Effector memory CD8-positive, alpha-beta T cell (primary cell): ENCODE data around the gene CDH4.
"Not testable (repeated sequence)": the region's sequence is repeated elsewhere in the genome, so short reads cannot be mapped to it uniquely, and the experiment has no call there.

ENCODE experiments used
- ATAC-seq: fragments of 150-1000 bp; cut with Tn5 transposase; replicated peaks from 2 replicates; pipeline ENCODE4 v1.10.0; 2021; ENCODE audit warnings: mild to moderate bottlenecking, moderate library complexity
- DNase-seq, 3 experiments: peaks; one replicate each; pipeline ENCODE4 v3.0.0; 2021
- H3K27ac Mint-ChIP-seq, 2 donors: one replicate each; pipeline ENCODE4 v1.8.0; 2022; ENCODE audit warnings: mild to moderate bottlenecking in 2 of 2, mixed read lengths in 2 of 2, moderate library complexity in 2 of 2
- H3K27me3 Mint-ChIP-seq, 2 donors: one replicate each; pipeline ENCODE4 v1.8.0; 2022; ENCODE audit warnings: mixed read lengths in 2 of 2
- H3K36me3 Mint-ChIP-seq: one replicate; pipeline ENCODE4 v1.8.0; 2022; ENCODE audit warnings: mild to moderate bottlenecking, moderate library complexity, mixed read lengths; ENCODE audit not compliant: insufficient read depth
- H3K4me1 Mint-ChIP-seq, 2 donors: one replicate each; pipeline ENCODE4 v1.8.0; 2022; ENCODE audit warnings: low read depth in 2 of 2, mixed read lengths in 2 of 2
- H3K4me3 Mint-ChIP-seq, 2 donors: one replicate each; pipeline ENCODE4 v1.8.0; 2022; ENCODE audit warnings: mild to moderate bottlenecking in 2 of 2, mixed read lengths in 2 of 2, moderate library complexity in 2 of 2
- H3K9me3 Mint-ChIP-seq, 2 donors: one replicate each; pipeline ENCODE4 v1.8.0; 2022; ENCODE audit warnings: mixed read lengths in 2 of 2

The CDH4 gene

GRCh38 chr20:61945495-61945894 lies 693.4 kb downstream of the CDH4 start:
- H3K36me3 Mint-ChIP-seq, H3K4me3 Mint-ChIP-seq, H3K27me3 Mint-ChIP-seq, H3K27ac Mint-ChIP-seq, ATAC-seq, DNase-seq, H3K9me3 Mint-ChIP-seq, H3K4me1 Mint-ChIP-seq: not testable (repeated sequence)

- H3K27ac Mint-ChIP-seq, ATAC-seq, H3K36me3 Mint-ChIP-seq, H3K4me1 Mint-ChIP-seq, H3K4me3 Mint-ChIP-seq, H3K9me3 Mint-ChIP-seq, DNase-seq: not testable (repeated sequence)
- peaks cover 7 to 15% of the 10 kb centered on the region in 2 donors for H3K27me3 Mint-ChIP-seq
These were observed 696.0 kb downstream of the CDH4 start for GRCh38 chr20:61948056-61948455.

- DNase-seq (no peak), ATAC-seq (no peak)
- Mint-ChIP-seq H3K27ac (no peak overlapping the region), H3K4me3 (no peak overlapping the region), H3K4me1 (peaks cover 0 to 2% of the 10 kb centered on the region in 2 donors), H3K9me3 (no peaks in the 10 kb centered on the region), H3K27me3 (peaks cover 7 to 23% of the 10 kb centered on the region in 2 donors), H3K36me3 (no peaks in the 10 kb centered on the region)
These were observed 696.7 kb downstream of the CDH4 start for GRCh38 chr20:61948586-61949362.

GRCh38 chr20:61949363-61949713 lies 697.3 kb downstream of the CDH4 start:
- H3K27me3 Mint-ChIP-seq, result peaks cover 7 to 28% of the 10 kb centered on the region in 2 donors
- no peaks in the 10 kb centered on the region for H3K36me3 Mint-ChIP-seq
- no peak overlapping the region for H3K4me3 Mint-ChIP-seq
- DNase-seq, result no peak
- H3K27ac Mint-ChIP-seq, result no peak overlapping the region
- ATAC-seq, result no peak
- peaks cover 0 to 2% of the 10 kb centered on the region in 2 donors for H3K4me1 Mint-ChIP-seq
- no peaks in the 10 kb centered on the region for H3K9me3 Mint-ChIP-seq

GRCh38 chr20:61949714-61950640 lies 697.9 kb downstream of the CDH4 start:
- Mint-ChIP-seq H3K4me1 (peaks cover 0 to 2% of the 10 kb centered on the region in 2 donors), H3K36me3 (no peaks in the 10 kb centered on the region), H3K27me3 (peaks cover 14 to 35% of the 10 kb centered on the region in 2 donors), H3K4me3 (no peak overlapping the region), H3K27ac (no peak overlapping the region), H3K9me3 (no peaks in the 10 kb centered on the region)
- ATAC-seq, result no peak
- no peak for DNase-seq

GRCh38 chr20:61950641-61951071 lies 698.6 kb downstream of the CDH4 start:
- DNase-seq (no peak), ATAC-seq (no peak)
- H3K4me3 Mint-ChIP-seq, result no peak overlapping the region
- no peak overlapping the region for H3K27ac Mint-ChIP-seq
- peaks cover 15 to 38% of the 10 kb centered on the region in 2 donors for H3K27me3 Mint-ChIP-seq
- no peaks in the 10 kb centered on the region for H3K36me3 Mint-ChIP-seq
- H3K9me3 Mint-ChIP-seq, result no peaks in the 10 kb centered on the region
- peaks cover 0 to 2% of the 10 kb centered on the region in 2 donors for H3K4me1 Mint-ChIP-seq

- H3K4me3 Mint-ChIP-seq, result no peak overlapping the region
- H3K4me1 Mint-ChIP-seq, result peaks cover 0 to 2% of the 10 kb centered on the region in 2 donors
- H3K27me3 Mint-ChIP-seq, result peaks cover 15 to 38% of the 10 kb centered on the region in 2 donors
- H3K36me3 Mint-ChIP-seq, result no peaks in the 10 kb centered on the region
- no peaks in the 10 kb centered on the region for H3K9me3 Mint-ChIP-seq
- DNase-seq (no peak), ATAC-seq (no peak)
- H3K27ac Mint-ChIP-seq, result no peak overlapping the region
These were observed 699.9 kb downstream of the CDH4 start for GRCh38 chr20:61951695-61952533.

GRCh38 chr20:61953037-61954021 lies 701.3 kb downstream of the CDH4 start:
- ATAC-seq (no peak), DNase-seq (no peak)
- Mint-ChIP-seq H3K36me3 (no peaks in the 10 kb centered on the region), H3K27ac (no peak overlapping the region), H3K27me3 (peaks cover 15 to 38% of the 10 kb centered on the region in 2 donors), H3K9me3 (no peaks in the 10 kb centered on the region), H3K4me1 (peaks cover 0 to 2% of the 10 kb centered on the region in 2 donors), H3K4me3 (no peak overlapping the region)

GRCh38 chr20:61954276-61955021 lies 702.4 kb downstream of the CDH4 start:
- H3K27ac Mint-ChIP-seq, result no peak overlapping the region
- no peaks in the 10 kb centered on the region for H3K36me3 Mint-ChIP-seq
- ATAC-seq (no peak), DNase-seq (no peak)
- peaks cover 15 to 38% of the 10 kb centered on the region in 2 donors for H3K27me3 Mint-ChIP-seq
- no peaks in the 10 kb centered on the region for H3K9me3 Mint-ChIP-seq
- H3K4me1 Mint-ChIP-seq, result no peaks in the 10 kb centered on the region
- H3K4me3 Mint-ChIP-seq, result no peak overlapping the region

- no peak overlapping the region for H3K4me3 Mint-ChIP-seq
These were observed 703.8 kb downstream of the CDH4 start for GRCh38 chr20:61955668-61956395.

More at GRCh38 chr20:61955668-61956395, 703.8 kb downstream of the CDH4 start:
- no peak for ATAC-seq
- Mint-ChIP-seq H3K9me3 (no peaks in the 10 kb centered on the region), H3K27ac (no peak overlapping the region), H3K36me3 (no peaks in the 10 kb centered on the region), H3K27me3 (peaks cover 15 to 40% of the 10 kb centered on the region in 2 donors), H3K4me1 (no peaks in the 10 kb centered on the region)
- DNase-seq, result no peak
